SU-DHL-6 (cell line): ENCODE data around the gene SMAD1.

Experiments used
- H2AFZ ChIP-seq: fragments of 200-600 bp; sonication (generic); 2 replicates; pipeline ENCODE4 v1.6.1; 2014; ENCODE audit warnings: low read depth, mild to moderate bottlenecking, moderate library complexity, mixed read lengths, antibody characterized with exemption, low read length; ENCODE audit not compliant: severe bottlenecking
- H3F3A ChIP-seq: fragments of 200-600 bp; shearing (Covaris generic); 2 replicates; pipeline ENCODE4 v1.6.0; 2016; ENCODE audit warnings: antibody characterized with exemption, mild to moderate bottlenecking; ENCODE audit not compliant: insufficient read depth
- H3K27ac ChIP-seq: fragments of 200-600 bp; sonication (generic); 2 replicates; pipeline ENCODE4 v1.5.1; 2016; ENCODE audit warnings: low read depth, mild to moderate bottlenecking, low read length, moderate library complexity, mixed read lengths
- H3K27me3 ChIP-seq: fragments of 200-600 bp; sonication (generic), shearing (Covaris generic); 2 replicates; pipeline ENCODE4 v1.6.0; 2014; ENCODE audit warnings: mild to moderate bottlenecking, low read length
- H3K36me3 ChIP-seq: fragments of 200-600 bp; sonication (generic); 2 replicates; pipeline ENCODE4 v1.6.1; 2014; ENCODE audit warnings: mild to moderate bottlenecking, low read length, mixed read lengths
- H3K4me2 ChIP-seq: fragments of 300-600, 200-600 bp; shearing (Covaris generic), sonication (generic); 2 replicates; pipeline ENCODE4 v1.6.0; 2014; ENCODE audit warnings: low read length, low read depth, mild to moderate bottlenecking; ENCODE audit not compliant: poor library complexity, severe bottlenecking
- H3K4me3 ChIP-seq: fragments of 200-600 bp; sonication (generic); 2 replicates; pipeline ENCODE4 v1.5.1; 2014; ENCODE audit warnings: antibody characterized with exemption, low read length, mild to moderate bottlenecking, mixed read lengths; ENCODE audit not compliant: insufficient read depth, poor library complexity, severe bottlenecking
- H3K79me2 ChIP-seq: fragments of 200-600 bp; sonication (generic); 2 replicates; pipeline ENCODE4 v1.6.1; 2014; ENCODE audit warnings: mild to moderate bottlenecking, low read length, moderate library complexity; ENCODE audit not compliant: insufficient read depth
- H3K9ac ChIP-seq: fragments of 200-600 bp; sonication (generic); 2 replicates; pipeline ENCODE4 v1.7.0; 2014; ENCODE audit warnings: mild to moderate bottlenecking, low read length
- H3K9me2 ChIP-seq: fragments of 200-600 bp; sonication (generic); replicated peaks from 2 replicates; pipeline ENCODE4 v1.6.1; 2014; ENCODE audit warnings: low read length; ENCODE audit not compliant: insufficient read depth
- H3K9me3 ChIP-seq: fragments of 200-600 bp; sonication (generic); 2 replicates; pipeline ENCODE4 v1.6.1; 2014; ENCODE audit warnings: low read length, mixed read lengths; ENCODE audit not compliant: insufficient read depth
- H4K20me1 ChIP-seq: fragments of 200-600 bp; sonication (generic); 2 replicates; pipeline ENCODE4 v1.6.1; 2014; ENCODE audit warnings: low read depth, mild to moderate bottlenecking, antibody characterized with exemption, low read length, moderate library complexity, mixed read lengths
- EZH2phosphoT487 ChIP-seq: fragments of 200-600 bp; sonication (generic), shearing (Covaris generic); conservative IDR thresholded peaks from 2 replicates; pipeline ENCODE4 v1.6.1; 2018; ENCODE audit warnings: mild to moderate bottlenecking, antibody characterized with exemption, low read length, moderate library complexity, mixed read lengths
- TF ChIP-seq, protein P1 (sequence below): fragments of 200-600 bp; sonication (generic); IDR thresholded peaks from one replicate; pipeline ENCODE4 v1.5.1; 2017; ENCODE audit warnings: antibody characterized with exemption, mild to moderate bottlenecking, low read length, moderate library complexity; ENCODE audit not compliant: insufficient read depth, poor library complexity, severe bottlenecking

SMAD1 gene

DNA sequence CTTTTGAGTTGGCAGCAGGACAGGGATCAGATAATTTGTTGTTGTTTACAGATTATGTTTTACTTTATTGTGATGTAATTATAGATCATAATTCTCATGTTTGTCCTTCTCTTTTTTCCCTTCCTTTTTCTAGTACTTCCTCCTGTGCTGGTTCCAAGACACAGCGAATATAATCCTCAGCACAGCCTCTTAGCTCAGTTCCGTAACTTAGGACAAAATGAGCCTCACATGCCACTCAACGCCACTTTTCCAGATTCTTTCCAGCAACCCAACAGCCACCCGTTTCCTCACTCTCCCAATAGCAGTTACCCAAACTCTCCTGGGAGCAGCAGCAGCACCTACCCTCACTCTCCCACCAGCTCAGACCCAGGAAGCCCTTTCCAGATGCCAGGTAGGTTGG is 58.0 kb downstream of the SMAD1 start:
- Histone ChIP-seq H3K9ac (no peak overlapping the region), H2AFZ (no peak overlapping the region), H3K9me3 (no peaks in the 10 kb centered on the region), H3K79me2 (no peaks in the 10 kb centered on the region), H3K4me3 (no peak overlapping the region), H4K20me1 (no peaks in the 10 kb centered on the region), H3K4me2 (no peak overlapping the region), H3K36me3 (no peaks in the 10 kb centered on the region), H3K27ac (no peak overlapping the region), H3K9me2 (no peaks in the 10 kb centered on the region), H3K27me3 (no peaks in the 10 kb centered on the region), H3F3A (no peaks in the 10 kb centered on the region)
- TF ChIP-seq, protein P1, sequence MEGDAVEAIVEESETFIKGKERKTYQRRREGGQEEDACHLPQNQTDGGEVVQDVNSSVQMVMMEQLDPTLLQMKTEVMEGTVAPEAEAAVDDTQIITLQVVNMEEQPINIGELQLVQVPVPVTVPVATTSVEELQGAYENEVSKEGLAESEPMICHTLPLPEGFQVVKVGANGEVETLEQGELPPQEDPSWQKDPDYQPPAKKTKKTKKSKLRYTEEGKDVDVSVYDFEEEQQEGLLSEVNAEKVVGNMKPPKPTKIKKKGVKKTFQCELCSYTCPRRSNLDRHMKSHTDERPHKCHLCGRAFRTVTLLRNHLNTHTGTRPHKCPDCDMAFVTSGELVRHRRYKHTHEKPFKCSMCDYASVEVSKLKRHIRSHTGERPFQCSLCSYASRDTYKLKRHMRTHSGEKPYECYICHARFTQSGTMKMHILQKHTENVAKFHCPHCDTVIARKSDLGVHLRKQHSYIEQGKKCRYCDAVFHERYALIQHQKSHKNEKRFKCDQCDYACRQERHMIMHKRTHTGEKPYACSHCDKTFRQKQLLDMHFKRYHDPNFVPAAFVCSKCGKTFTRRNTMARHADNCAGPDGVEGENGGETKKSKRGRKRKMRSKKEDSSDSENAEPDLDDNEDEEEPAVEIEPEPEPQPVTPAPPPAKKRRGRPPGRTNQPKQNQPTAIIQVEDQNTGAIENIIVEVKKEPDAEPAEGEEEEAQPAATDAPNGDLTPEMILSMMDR, result no peak
- no peak for TF ChIP-seq EZH2phosphoT487

DNA sequence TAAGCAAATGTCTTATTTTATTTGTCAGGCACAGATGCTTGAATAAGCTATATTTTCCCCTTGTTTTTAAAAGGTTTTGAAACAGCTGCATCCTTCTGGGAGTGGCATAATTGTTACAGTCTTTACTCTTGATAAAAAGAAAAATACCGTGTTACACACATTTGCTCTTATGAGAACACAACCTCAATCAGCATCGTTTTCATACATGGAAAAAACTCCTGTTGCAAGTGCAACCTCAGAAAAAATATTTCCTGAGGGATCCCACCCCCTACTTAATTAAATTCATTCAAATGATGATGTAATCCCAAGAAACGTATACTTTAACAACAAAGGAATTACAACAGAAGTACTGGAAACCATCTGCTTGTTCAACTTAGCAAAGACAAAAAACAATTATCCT is 58.6 kb downstream of the SMAD1 start:
- no peaks in the 10 kb centered on the region for H3F3A ChIP-seq
- H3K9ac ChIP-seq, result no peak overlapping the region
- no peaks in the 10 kb centered on the region for H3K9me2 ChIP-seq
- no peaks in the 10 kb centered on the region for H3K9me3 ChIP-seq
- no peak overlapping the region for H2AFZ ChIP-seq
- H3K27ac ChIP-seq, result no peak overlapping the region
- H3K4me3 ChIP-seq, result no peak overlapping the region
- no peak for TF ChIP-seq EZH2phosphoT487
- TF ChIP-seq, protein P1, result no peak
- no peaks in the 10 kb centered on the region for H4K20me1 ChIP-seq
- H3K36me3 ChIP-seq, result no peaks in the 10 kb centered on the region
- H3K79me2 ChIP-seq, result no peaks in the 10 kb centered on the region
- H3K4me2 ChIP-seq, result no peak overlapping the region
- no peaks in the 10 kb centered on the region for H3K27me3 ChIP-seq

DNA sequence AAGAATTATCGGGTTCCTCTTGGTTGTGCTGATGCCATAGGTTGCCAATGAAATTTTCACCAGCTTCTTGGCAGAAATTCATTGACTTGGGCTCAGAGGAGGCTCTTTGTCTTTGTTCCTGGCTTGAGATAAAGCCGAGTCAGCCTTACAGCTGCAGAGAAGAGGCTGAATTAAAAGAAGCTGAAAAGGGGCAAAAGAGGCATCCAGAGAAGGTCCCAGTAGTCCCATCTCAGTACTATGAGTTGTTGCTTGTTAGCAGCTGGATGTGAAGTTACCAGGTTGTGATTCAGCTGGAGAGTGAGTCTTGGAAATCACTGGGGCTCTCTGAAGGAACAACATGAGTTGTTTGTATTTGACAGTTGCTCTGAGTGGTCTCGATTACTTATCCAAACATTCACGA is 59.7 kb downstream of the SMAD1 start:
- no peaks in the 10 kb centered on the region for H3K79me2 ChIP-seq
- H3K27me3 ChIP-seq, result no peaks in the 10 kb centered on the region
- H3K27ac ChIP-seq, result no peak overlapping the region
- TF ChIP-seq EZH2phosphoT487, result no peak
- TF ChIP-seq, protein P1, result no peak
- H3K9ac ChIP-seq, result no peak overlapping the region
- H3K4me3 ChIP-seq, result no peak overlapping the region
- no peak overlapping the region for H2AFZ ChIP-seq
- H3K4me2 ChIP-seq, result no peak overlapping the region
- H3K9me2 ChIP-seq, result no peaks in the 10 kb centered on the region
- H3K36me3 ChIP-seq, result no peaks in the 10 kb centered on the region
- H3F3A ChIP-seq, result no peaks in the 10 kb centered on the region
- H4K20me1 ChIP-seq, result no peaks in the 10 kb centered on the region
- no peaks in the 10 kb centered on the region for H3K9me3 ChIP-seq

DNA sequence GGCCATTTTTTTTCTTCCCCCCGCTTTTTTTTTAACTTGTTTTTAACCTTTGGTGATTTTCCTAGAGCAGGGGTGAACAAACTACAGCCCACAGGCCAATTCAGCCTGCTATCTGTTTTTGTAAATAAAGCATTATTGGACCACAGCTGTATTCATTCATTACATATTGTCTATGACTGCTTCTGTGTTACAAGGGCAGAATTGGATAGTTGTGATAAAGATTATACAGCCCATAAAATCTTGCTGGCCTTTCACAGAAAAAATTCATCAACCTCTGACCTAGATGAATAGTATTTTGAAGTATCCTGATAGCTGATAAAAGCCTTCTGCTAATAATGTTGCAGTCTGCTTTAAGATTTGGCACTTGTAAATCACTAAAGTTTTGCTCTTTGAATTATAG is 63.4 kb downstream of the SMAD1 start:
- H4K20me1 ChIP-seq, result no peaks in the 10 kb centered on the region
- no peaks in the 10 kb centered on the region for H3K27me3 ChIP-seq
- no peaks in the 10 kb centered on the region for H3F3A ChIP-seq
- no peak overlapping the region for H3K4me2 ChIP-seq
- H2AFZ ChIP-seq, result no peak overlapping the region
- no peak overlapping the region for H3K9ac ChIP-seq
- TF ChIP-seq, protein P1, result no peak
- no peak for TF ChIP-seq EZH2phosphoT487
- H3K79me2 ChIP-seq, result no peaks in the 10 kb centered on the region
- no peaks in the 10 kb centered on the region for H3K36me3 ChIP-seq
- no peak overlapping the region for H3K27ac ChIP-seq
- H3K4me3 ChIP-seq, result no peak overlapping the region
- no peaks in the 10 kb centered on the region for H3K9me3 ChIP-seq
- H3K9me2 ChIP-seq, result no peaks in the 10 kb centered on the region
